Panc1 (cell line): Measurements from ENCODE around the gene KLRD1. TPM values are rescaled to one million over a fixed set of nuclear protein-coding genes. Genes with fewer than 3 reads are reported as not detected.

Experiments
- ATAC-seq: fragments of 200-7000 bp; cut with Tn5 transposase; 2 replicates; pipeline ENCODE4 v1.9.1; 2020; ENCODE audit warnings: mild to moderate bottlenecking, moderate library complexity
- BruUV-seq: library from RNA; stranded (reverse); fragments of 400-500 nt; replicated peaks from 2 replicates; lab custom pipeline; 2021; lab: Mats Ljungman, UMichigan
- CTCF ChIA-PET: fragments of 300-600 bp; sonication (Branson Sonifier 250); formaldehyde crosslinking; loops from one replicate; lab custom pipeline; 2022; ENCODE audit warnings: antibody characterized with exemption; lab: Charles Lee
- POLR2A ChIA-PET: fragments of 300-600 bp; sonication (Branson Sonifier 250); formaldehyde crosslinking; loops from one replicate; lab custom pipeline; 2022; ENCODE audit warnings: antibody characterized with exemption; lab: Charles Lee
- DNase-seq: peaks from one replicate; pipeline ENCODE4 v3.0.0-alpha.2; 2010; ENCODE audit warnings: low read depth, low spot score
- H3K27ac ChIP-seq: 2 replicates; pipeline ENCODE4 v1.5.1; 2011; ENCODE audit warnings: mild to moderate bottlenecking, low read length, inconsistent platforms
- H3K27me3 ChIP-seq: fragments of 200-500 bp; sonication (Bioruptor generic); 2 replicates; pipeline ENCODE4 v1.6.0; 2014; ENCODE audit warnings: low read length, inconsistent platforms; ENCODE audit not compliant: control insufficient read depth, insufficient read depth
- H3K36me3 ChIP-seq: fragments of 200-500 bp; sonication (Bioruptor generic); 2 replicates; pipeline ENCODE4 v1.5.1; 2014; ENCODE audit warnings: inconsistent platforms, mild to moderate bottlenecking, low read length, moderate library complexity; ENCODE audit not compliant: control insufficient read depth, insufficient read depth
- H3K4me1 ChIP-seq: 2 replicates; pipeline ENCODE4 v1.5.1; 2011; ENCODE audit warnings: inconsistent platforms, mild to moderate bottlenecking, low read length, moderate library complexity; ENCODE audit not compliant: control insufficient read depth, insufficient read depth
- H3K4me3 ChIP-seq, 2 experiments: 2 replicates each; pipeline ENCODE4 v1.5.1; 2011 to 2012; ENCODE audit warnings: low read depth in 2 of 2, low read length in 2 of 2, mild to moderate bottlenecking in 2 of 2, inconsistent platforms in 1 of 2, moderate library complexity in 1 of 2
- H3K9me3 ChIP-seq: fragments of 200-500 bp; sonication (Bioruptor generic); 2 replicates; pipeline ENCODE4 v1.5.1; 2014; ENCODE audit warnings: low read depth, mild to moderate bottlenecking, inconsistent platforms, low read length, moderate library complexity; ENCODE audit not compliant: control insufficient read depth, insufficient read depth
- CTCF ChIP-seq: fragments of 450-650 bp; IDR thresholded peaks from 2 replicates; pipeline ENCODE4 v1.5.1; 2017; ENCODE audit warnings: mild to moderate bottlenecking
- POLR2AphosphoS5 ChIP-seq: IDR thresholded peaks from 2 replicates; pipeline ENCODE4 v1.6.1; 2012; ENCODE audit warnings: mild to moderate bottlenecking, low read depth, low read length, moderate library complexity
- REST ChIP-seq, 2 experiments: IDR thresholded peaks; 2 replicates each; pipeline ENCODE4 v1.6.1; 2011 to 2012; ENCODE audit warnings: low read depth in 2 of 2, control low read depth in 1 of 2, low read length in 1 of 2, mild to moderate bottlenecking in 1 of 2, moderate library complexity in 1 of 2; ENCODE audit not compliant: insufficient read depth in 1 of 2
- SIN3A ChIP-seq: IDR thresholded peaks from 2 replicates; pipeline ENCODE4 v1.6.1; 2012; ENCODE audit warnings: low read depth, mild to moderate bottlenecking, low read length, moderate library complexity, borderline replicate concordance; ENCODE audit not compliant: insufficient read depth
- TCF7L2 ChIP-seq: IDR thresholded peaks from 2 replicates; pipeline ENCODE4 v1.6.1; 2011; ENCODE audit warnings: mild to moderate bottlenecking, low read depth, low read length, inconsistent platforms
- in situ Hi-C: cut with HindIII; loops from 2 replicates; pipeline ENCODE4 v1.10.0; 2016; ENCODE audit warnings: low sequenced_read_pairs, low pct_unique_long_range_greater_than_20kb
- intact Hi-C: fragments of 100-400 bp; cut with micrococcal nuclease; formaldehyde crosslinking; loops from one replicate; pipeline ENCODE4 v1.10.0; 2022; ENCODE audit not compliant: unreplicated experiment
- total RNA-seq: library from RNA; stranded (reverse); gene quantifications from one replicate; pipeline ENCODE4 v1.2.1, GENCODE V29; 2021; ENCODE audit not compliant: unreplicated experiment

Gene KLRD1
- total RNA-seq, 1 experiment from 2014 or later, result not detected

- TF ChIP-seq SIN3A, result no peak
- no peak for TF ChIP-seq POLR2AphosphoS5
- no peak for TF ChIP-seq TCF7L2
- no peak for TF ChIP-seq REST (IDR thresholded peaks at IDR 0.05; ENCODE audit: insufficient read depth in 1 of 2, low read depth in 2 of 2, low read length in 1 of 2)
- no peak for TF ChIP-seq CTCF
- Histone ChIP-seq H3K36me3 (no peaks in the 10 kb centered on the region), H3K27ac (no peak overlapping the region), H3K9me3 (no peaks in the 10 kb centered on the region), H3K4me3 (no peak overlapping the region), H3K27me3 (no peaks in the 10 kb centered on the region), H3K4me1 (no peaks in the 10 kb centered on the region)
- intact Hi-C loops (no loop called here), in situ Hi-C loops (no loop called here)
- BruUV-seq, result no TSS peak
- DNase-seq (no peak), ATAC-seq (no peak)
- ChIA-PET POLR2A (no interaction called here), CTCF (no interaction called here)
Observed at GRCh38 chr12:10278104-10278503, 29.6 kb upstream of the KLRD1 start.

GRCh38 chr12:10279937-10280336 is 27.7 kb upstream of the KLRD1 start:
- intact Hi-C loops (no loop called here), in situ Hi-C loops (no loop called here)
- Histone ChIP-seq H3K36me3 (no peaks in the 10 kb centered on the region), H3K27ac (no peak overlapping the region), H3K9me3 (no peaks in the 10 kb centered on the region), H3K27me3 (no peaks in the 10 kb centered on the region), H3K4me3 (no peak overlapping the region), H3K4me1 (no peaks in the 10 kb centered on the region)
- BruUV-seq, result no TSS peak
- no peak for TF ChIP-seq SIN3A
- TF ChIP-seq TCF7L2, result no peak
- no peak for TF ChIP-seq REST (IDR thresholded peaks at IDR 0.05; ENCODE audit: insufficient read depth in 1 of 2, low read depth in 2 of 2, low read length in 1 of 2)
- TF ChIP-seq POLR2AphosphoS5, result no peak
- TF ChIP-seq CTCF, result no peak
- DNase-seq (no peak), ATAC-seq (no peak)
- POLR2A ChIA-PET, result no interaction called here
- CTCF ChIA-PET, result no interaction called here
